Karpas-422 (cell line): ENCODE measurements around the gene GCLC. TPM values are rescaled to one million over a fixed set of nuclear protein-coding genes. Genes with fewer than 3 reads are reported as not detected.
"Not testable (repeated sequence)": the region's sequence is repeated elsewhere in the genome, so short reads cannot be mapped to it uniquely, and the experiment has no call there.

Source experiments
- DNase-seq: peaks from one replicate; pipeline ENCODE4 v3.0.0-alpha.2; 2015
- H2AFZ ChIP-seq: fragments of 200-600 bp; sonication (generic); 2 replicates; pipeline ENCODE4 v1.6.1; 2014; ENCODE audit warnings: antibody characterized with exemption, low read length, mixed read lengths
- H3K27ac ChIP-seq: fragments of 200-600 bp; sonication (generic); 2 replicates; pipeline ENCODE4 v1.5.1; 2014; ENCODE audit warnings: mild to moderate bottlenecking, low read length, moderate library complexity
- H3K27me3 ChIP-seq: fragments of 200-600 bp; sonication (generic); 2 replicates; pipeline ENCODE4 v1.6.1; 2014; ENCODE audit warnings: low read length, mixed read lengths
- H3K36me3 ChIP-seq: fragments of 200-600 bp; sonication (generic); 2 replicates; pipeline ENCODE4 v1.6.1; 2014; ENCODE audit warnings: low read length, mixed read lengths; ENCODE audit not compliant: insufficient read depth
- H3K4me1 ChIP-seq: fragments of 200-600 bp; sonication (generic); 2 replicates; pipeline ENCODE4 v1.6.1; 2014; ENCODE audit warnings: mild to moderate bottlenecking, low read length, mixed read lengths
- H3K4me2 ChIP-seq: fragments of 200-600 bp; sonication (generic); 2 replicates; pipeline ENCODE4 v1.6.1; 2014; ENCODE audit warnings: low read length, low read depth, mild to moderate bottlenecking; ENCODE audit not compliant: poor library complexity, severe bottlenecking
- H3K4me3 ChIP-seq: fragments of 200-600 bp; sonication (generic); 2 replicates; pipeline ENCODE4 v1.5.1; 2014; ENCODE audit warnings: mild to moderate bottlenecking, antibody characterized with exemption, low read length, mixed read lengths
- H3K79me2 ChIP-seq: fragments of 200-600 bp; sonication (generic); 2 replicates; pipeline ENCODE4 v1.6.1; 2014; ENCODE audit warnings: mild to moderate bottlenecking, low read length, mixed read lengths
- H3K9ac ChIP-seq: fragments of 200-600 bp; sonication (generic); 2 replicates; pipeline ENCODE4 v1.6.0; 2014; ENCODE audit warnings: low read length
- H3K9me2 ChIP-seq: fragments of 200-600 bp; sonication (generic), shearing (Covaris generic); replicated peaks from 2 replicates; pipeline ENCODE4 v1.6.0; 2014; ENCODE audit warnings: mild to moderate bottlenecking, low read length, moderate library complexity; ENCODE audit not compliant: insufficient read depth
- H3K9me3 ChIP-seq: fragments of 300-700, 200-600 bp; sonication (generic); 2 replicates; pipeline ENCODE4 v1.6.1; 2014; ENCODE audit warnings: low read length, mixed read lengths
- H4K20me1 ChIP-seq: fragments of 200-600 bp; sonication (generic); 2 replicates; pipeline ENCODE4 v1.6.1; 2014; ENCODE audit warnings: mild to moderate bottlenecking, antibody characterized with exemption, low read length, low read depth; ENCODE audit not compliant: insufficient read depth
- total RNA-seq: library from RNA; depleted of rRNA; stranded (reverse); fragments of >200 nt; shearing (Covaris generic); gene quantifications from 2 replicates; pipeline ENCODE4 v1.2.3, GENCODE V29; 2014; ENCODE audit warnings: low replicate concordance

Gene GCLC
- total RNA-seq, 1 experiment from 2014 or later: 11.6 TPM

DNA sequence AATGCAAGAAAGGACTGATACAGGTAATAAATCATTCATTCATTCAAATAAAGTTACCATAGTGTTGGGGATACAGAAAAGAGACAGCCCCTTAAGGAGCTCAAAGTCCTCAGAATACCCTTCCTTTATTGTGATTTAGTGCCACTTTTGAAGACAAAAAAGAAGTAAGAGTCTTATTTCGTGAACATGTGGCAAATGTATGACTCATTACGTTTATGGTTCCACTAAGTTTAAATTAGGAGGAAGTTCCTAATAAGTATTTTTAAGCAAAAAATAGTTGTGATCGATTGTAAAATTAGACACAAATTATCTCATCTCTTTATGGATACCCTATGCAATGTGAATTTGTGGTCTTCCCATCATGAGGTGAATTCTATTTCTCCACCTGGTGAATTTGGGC lies 38.5 kb upstream of the GCLC start:
- Histone ChIP-seq H3K27ac (no peak overlapping the region), H2AFZ (no peak overlapping the region), H3K4me3 (no peak overlapping the region), H3K9me3 (no peaks in the 10 kb centered on the region), H3K4me1 (peaks cover 7% of the 10 kb centered on the region), H3K36me3 (no peaks in the 10 kb centered on the region), H3K9me2 (no peaks in the 10 kb centered on the region), H3K9ac (no peak overlapping the region), H3K79me2 (no peaks in the 10 kb centered on the region), H4K20me1 (no peaks in the 10 kb centered on the region), H3K4me2 (no peak overlapping the region), H3K27me3 (no peaks in the 10 kb centered on the region)
- DNase-seq: no peak

DNA sequence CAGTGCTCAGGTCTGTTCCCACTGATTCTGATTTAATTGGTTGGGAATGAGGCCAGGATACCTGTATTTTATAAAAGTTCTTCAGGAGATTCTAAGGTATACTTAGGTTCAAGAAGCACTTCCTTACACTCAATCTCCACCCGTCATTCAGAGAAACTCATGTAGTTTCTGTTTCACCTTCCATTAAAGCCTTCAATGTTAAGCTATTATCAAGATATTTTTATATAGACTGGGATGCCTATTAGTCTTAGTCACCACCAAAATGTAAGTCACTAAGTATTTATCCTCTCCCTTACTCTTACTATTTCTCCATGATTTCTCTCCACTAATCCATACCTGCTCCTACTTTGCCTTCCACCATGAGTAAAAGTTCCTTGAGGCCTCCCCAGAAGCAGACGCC lies 38.1 kb upstream of the GCLC start:
- Histone ChIP-seq H3K4me2 (no peak overlapping the region), H3K9me2 (no peaks in the 10 kb centered on the region), H3K27me3 (no peaks in the 10 kb centered on the region), H3K79me2 (no peaks in the 10 kb centered on the region), H3K36me3 (no peaks in the 10 kb centered on the region), H2AFZ (no peak overlapping the region), H3K9ac (no peak overlapping the region), H3K4me3 (no peak overlapping the region), H3K4me1 (peaks cover 7% of the 10 kb centered on the region), H3K27ac (no peak overlapping the region), H3K9me3 (no peaks in the 10 kb centered on the region), H4K20me1 (no peaks in the 10 kb centered on the region)
- DNase-seq: no peak

DNA sequence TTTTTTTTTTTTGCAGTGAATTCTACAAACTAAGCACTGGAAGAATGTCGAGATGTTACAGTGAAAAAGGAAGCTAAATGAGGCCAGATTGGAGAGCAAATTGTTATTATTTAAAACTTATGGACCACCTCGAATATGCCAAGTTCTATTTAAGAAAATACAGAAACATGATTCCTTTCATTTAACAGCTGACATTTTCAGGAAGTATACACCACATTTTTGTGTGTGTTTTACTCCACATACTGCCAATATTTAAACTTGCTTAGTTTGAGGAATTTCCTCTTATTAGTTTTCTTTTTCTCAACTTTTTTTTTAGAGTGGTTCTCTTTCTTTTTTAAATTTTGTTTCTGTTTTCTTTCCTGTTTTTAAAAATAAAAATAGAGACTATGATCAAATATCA lies 37.0 kb upstream of the GCLC start:
- H3K4me3 ChIP-seq: no peak overlapping the region
- H2AFZ ChIP-seq: no peak overlapping the region
- no peaks in the 10 kb centered on the region for H3K9me3 ChIP-seq
- H3K9ac ChIP-seq: no peak overlapping the region
- H3K4me1 ChIP-seq: peaks cover 7% of the 10 kb centered on the region
- no peaks in the 10 kb centered on the region for H4K20me1 ChIP-seq
- DNase-seq: no peak
- H3K27me3 ChIP-seq: no peaks in the 10 kb centered on the region
- no peak overlapping the region for H3K4me2 ChIP-seq
- no peaks in the 10 kb centered on the region for H3K9me2 ChIP-seq
- H3K79me2 ChIP-seq: no peaks in the 10 kb centered on the region
- no peak overlapping the region for H3K27ac ChIP-seq
- no peaks in the 10 kb centered on the region for H3K36me3 ChIP-seq

DNA sequence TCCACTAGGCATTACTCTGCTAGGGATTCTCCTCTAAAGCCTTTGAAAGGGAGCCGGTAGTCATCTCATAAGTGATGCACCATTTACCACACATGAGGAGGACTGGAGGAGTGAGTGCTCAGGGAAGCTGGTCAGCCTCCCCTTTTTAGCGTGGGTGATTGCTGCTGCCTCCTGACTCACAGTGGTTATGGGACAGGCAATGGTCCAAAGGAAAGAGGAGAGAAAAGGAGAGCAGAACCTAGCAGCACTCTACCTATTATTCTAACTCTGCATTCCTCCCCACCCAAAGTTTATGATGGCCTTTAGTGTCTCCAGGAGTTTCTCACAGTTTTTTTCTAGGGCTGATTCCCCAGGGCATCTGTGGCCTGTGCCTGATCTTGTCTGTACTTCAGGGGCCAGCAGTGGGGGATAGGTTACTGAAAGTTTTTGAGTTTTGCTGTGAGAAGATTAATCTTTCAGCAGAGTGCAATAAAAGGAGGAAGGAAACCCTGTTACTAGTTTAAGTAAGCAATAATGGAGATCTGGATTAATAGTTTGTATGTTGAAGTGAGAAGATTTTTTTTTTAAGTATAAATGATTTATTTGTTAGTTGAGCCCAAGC lies 36.4 kb upstream of the GCLC start:
- no peak for DNase-seq
- Histone ChIP-seq H3K4me2 (no peak overlapping the region), H3K4me1 (peaks cover 7% of the 10 kb centered on the region), H3K36me3 (no peaks in the 10 kb centered on the region), H3K4me3 (no peak overlapping the region), H3K27ac (no peak overlapping the region), H3K79me2 (no peaks in the 10 kb centered on the region), H3K27me3 (no peaks in the 10 kb centered on the region), H3K9me3 (no peaks in the 10 kb centered on the region), H3K9ac (no peak overlapping the region), H3K9me2 (no peaks in the 10 kb centered on the region), H2AFZ (no peak overlapping the region), H4K20me1 (no peaks in the 10 kb centered on the region)

DNA sequence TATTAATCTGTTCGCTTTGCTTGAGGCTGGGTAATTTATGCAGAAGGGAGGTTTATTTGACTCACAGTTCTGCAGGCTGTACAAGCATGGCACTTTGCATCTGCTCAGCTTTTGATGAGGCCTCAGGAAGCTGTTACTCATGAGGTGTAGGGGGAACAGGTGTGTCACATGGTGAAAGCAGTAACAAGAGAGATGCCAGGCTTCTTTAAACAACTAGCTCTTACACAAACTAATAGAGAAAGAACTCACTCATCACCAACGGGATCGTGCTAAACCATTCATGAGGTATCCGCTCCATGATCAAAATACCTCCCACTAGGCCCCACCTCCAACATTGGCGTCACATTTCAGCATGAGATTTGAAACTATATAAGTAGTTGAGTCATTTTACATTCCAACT lies 34.4 kb upstream of the GCLC start:
- Histone ChIP-seq H3K4me3 (no peak overlapping the region), H3K27me3 (no peaks in the 10 kb centered on the region), H3K9ac (no peak overlapping the region), H3K27ac (no peak overlapping the region), H4K20me1 (no peaks in the 10 kb centered on the region), H3K4me2 (no peak overlapping the region), H2AFZ (no peak overlapping the region), H3K9me3 (no peaks in the 10 kb centered on the region), H3K4me1 (no peaks in the 10 kb centered on the region), H3K36me3 (no peaks in the 10 kb centered on the region), H3K9me2 (no peaks in the 10 kb centered on the region), H3K79me2 (no peaks in the 10 kb centered on the region)
- DNase-seq: no peak

DNA sequence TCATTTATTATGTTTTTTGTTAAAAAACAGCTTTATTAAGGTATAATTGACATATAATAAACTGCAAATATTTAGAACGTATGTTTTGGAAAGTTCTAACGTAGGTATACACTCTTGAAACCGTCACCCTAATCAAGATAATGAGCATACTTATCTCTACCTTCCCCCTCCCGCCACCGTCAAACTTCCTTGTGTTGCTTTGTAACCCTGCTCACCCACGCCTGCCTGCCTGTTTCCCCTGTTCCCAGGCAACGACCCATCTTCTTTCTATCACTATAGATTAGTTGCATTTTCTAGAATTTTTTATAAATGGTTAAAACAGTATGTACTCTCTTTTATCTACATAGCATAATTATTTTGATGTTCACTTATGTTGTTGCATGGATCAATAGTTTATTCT lies 33.5 kb upstream of the GCLC start:
- DNase-seq: no peak
- no peaks in the 10 kb centered on the region for H3K9me3 ChIP-seq
- H3K27ac ChIP-seq: no peak overlapping the region
- H3K9ac ChIP-seq: no peak overlapping the region
- no peak overlapping the region for H2AFZ ChIP-seq
- H3K4me1 ChIP-seq: no peaks in the 10 kb centered on the region
- no peak overlapping the region for H3K4me2 ChIP-seq
- no peaks in the 10 kb centered on the region for H3K36me3 ChIP-seq
- no peaks in the 10 kb centered on the region for H3K27me3 ChIP-seq
- no peaks in the 10 kb centered on the region for H3K9me2 ChIP-seq
- H4K20me1 ChIP-seq: no peaks in the 10 kb centered on the region
- H3K4me3 ChIP-seq: no peak overlapping the region
- no peaks in the 10 kb centered on the region for H3K79me2 ChIP-seq

DNA sequence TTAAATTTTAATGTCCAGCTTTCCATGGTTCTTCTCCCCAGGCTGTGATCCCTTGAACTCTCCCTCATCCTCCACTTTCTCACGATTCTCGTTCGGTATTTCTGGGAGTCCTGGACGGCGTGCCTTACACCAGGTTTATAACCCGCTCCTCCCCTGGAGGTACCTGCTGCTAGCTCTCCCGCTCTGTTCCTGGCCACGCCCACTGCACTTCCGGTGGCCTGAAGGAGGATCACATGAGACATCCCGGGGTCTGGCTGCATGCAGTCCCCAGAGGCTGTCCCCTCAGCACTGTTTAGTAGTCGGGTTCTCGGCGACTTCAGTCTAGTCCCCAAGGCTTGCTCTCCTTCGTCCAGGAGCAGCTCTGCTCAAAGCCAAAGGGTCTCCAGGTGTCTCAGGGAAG lies 28.4 kb upstream of the GCLC start:
- no peak overlapping the region for H3K9ac ChIP-seq

DNA sequence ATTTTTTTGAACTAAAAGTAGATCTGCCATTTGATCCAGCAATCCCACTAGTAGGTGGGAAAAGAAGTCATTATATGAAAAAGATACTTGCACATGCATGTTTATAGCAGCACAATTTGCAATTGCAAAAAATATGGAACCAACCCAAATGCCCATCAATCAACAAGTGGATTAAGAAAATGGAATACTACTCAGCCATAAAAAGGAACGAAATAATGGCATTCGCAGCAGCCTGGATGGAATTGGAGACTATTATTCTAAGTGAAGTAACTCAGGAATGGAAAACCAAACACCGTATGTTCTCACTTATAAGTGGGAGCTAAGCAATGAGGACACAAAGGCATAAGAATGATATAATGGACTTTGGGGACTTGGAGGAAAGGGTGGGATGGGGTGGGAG lies 27.5 kb upstream of the GCLC start:
- not testable (repeated sequence) for H3K36me3 ChIP-seq, H3K9me3 ChIP-seq, H4K20me1 ChIP-seq, H2AFZ ChIP-seq, H3K4me3 ChIP-seq, DNase-seq, H3K4me2 ChIP-seq, H3K79me2 ChIP-seq, H3K9ac ChIP-seq, H3K4me1 ChIP-seq, H3K27me3 ChIP-seq, H3K9me2 ChIP-seq, H3K27ac ChIP-seq

More for the DNA sequence above, 28.4 kb upstream of the GCLC start:
- no peak for DNase-seq
- no peaks in the 10 kb centered on the region for H3K79me2 ChIP-seq
- H2AFZ ChIP-seq: no peak overlapping the region
- H3K9me2 ChIP-seq: no peaks in the 10 kb centered on the region
- no peak overlapping the region for H3K4me2 ChIP-seq
- no peaks in the 10 kb centered on the region for H3K4me1 ChIP-seq
- H3K4me3 ChIP-seq: no peak overlapping the region
- H3K9me3 ChIP-seq: no peaks in the 10 kb centered on the region
- no peak overlapping the region for H3K27ac ChIP-seq
- H3K36me3 ChIP-seq: no peaks in the 10 kb centered on the region
- no peaks in the 10 kb centered on the region for H4K20me1 ChIP-seq
- H3K27me3 ChIP-seq: no peaks in the 10 kb centered on the region
